ENCODE measurements around the gene MGARP. TPM values are rescaled to one million over a fixed set of nuclear protein-coding genes. Genes with fewer than 3 reads are reported as not detected.
A peak's percentile ranks its signal among the peaks of the same experiment; 100 is the strongest.

The MGARP gene
- 2.3 and 3.3 TPM in 2 replicates for total RNA-seq

GRCh38 chr4:139279760-139280620 is at the start of gene MGARP:
TSS of gene MGARP (minus strand) at chr4:139280225. CDS start at chr4:139280158, 67 bp downstream.

GRCh38 chr4:139301821-139302611 is 22.0 kb upstream of the MGARP start, which contains the start of gene NDUFC1:
TSS of gene NDUFC1 (minus strand) at chr4:139302477. CDS start at chr4:139295798, 6,679 bp downstream.

GRCh38 chr4:139301113-139301820 is 21.2 kb upstream of the MGARP start, which contains the start of gene NAA15:
TSS of gene NAA15 (plus strand) at chr4:139301505. CDS start at chr4:139301778, 273 bp downstream.

Small RNA genes within 50 kb of the gene (small RNA-seq; reads per million reads assigned to genes)
- gene RNU6-1074P (ENCODE audit: low replicate concordance), result not detected
- not detected for gene RNU6-1214P (ENCODE audit: low replicate concordance)
- 1.3 reads per million, percentile 54 among the genes with 10 or more reads in this experiment for gene RNU6-506P (ENCODE audit: low replicate concordance)

Other genes with a start within 250 kb of the MGARP start
- gene ELF2, start 103.0 kb downstream of the MGARP start, total RNA-seq, result 32.8 and 34.8 TPM in 2 replicates
- gene NAA15, start 21.3 kb upstream of the MGARP start, total RNA-seq, result 27.6 and 59.1 TPM in 2 replicates
- 14.7 and 17.2 TPM in 2 replicates for gene NDUFC1, start 22.3 kb upstream of the MGARP start, total RNA-seq
- 11.7 and 13.3 TPM in 2 replicates for gene RAB33B, start 173.9 kb upstream of the MGARP start, total RNA-seq

Measured in placental pericyte (primary cell).